ENCODE results near the gene C4orf46.
A peak's percentile ranks its signal among the peaks of the same experiment; 100 is the strongest.
"Not testable (repeated sequence)": the region's sequence is repeated elsewhere in the genome, so short reads cannot be mapped to it uniquely, and the experiment has no call there.

The C4orf46 gene

DNA sequence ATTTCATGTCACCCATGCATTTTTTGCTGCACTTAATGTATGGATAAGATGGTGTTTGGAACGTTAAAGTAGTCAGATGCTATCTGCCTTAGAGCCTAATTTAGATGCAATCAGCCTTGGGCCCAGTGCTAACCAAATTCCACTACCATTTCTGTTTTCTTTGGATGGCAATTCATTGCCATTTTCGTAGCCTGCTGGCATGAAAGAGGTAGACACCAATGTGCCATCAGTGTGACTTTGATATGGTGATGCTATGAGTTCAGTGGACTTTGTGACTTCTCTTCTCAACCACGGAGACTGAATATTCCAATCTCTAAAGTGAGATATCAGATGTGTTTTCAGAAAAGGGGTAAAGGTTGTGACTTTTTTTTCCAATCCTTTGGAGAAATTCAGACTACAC lies 1.9 kb upstream of the C4orf46 start:
- H3K4me1 ChIP-seq (ENCODE audit: control insufficient read depth, insufficient read depth, low read length), result no peaks in the 10 kb centered on the region
- no peak overlapping the region for H3K4me3 ChIP-seq (ENCODE audit: low read length)
- DNase-seq (ENCODE audit: low read depth, low spot score), result no peak
- no peaks in the 10 kb centered on the region for H3K9me3 ChIP-seq (ENCODE audit: control insufficient read depth, insufficient read depth, low read length)
- no peak overlapping the region for H3K27ac ChIP-seq (ENCODE audit: low read length)
- no peaks in the 10 kb centered on the region for H3K27me3 ChIP-seq (ENCODE audit: control insufficient read depth, insufficient read depth, low read length)
- H3K36me3 ChIP-seq (ENCODE audit: control insufficient read depth, insufficient read depth, low read length), result no peaks in the 10 kb centered on the region
- WGBS (ENCODE audit: insufficient coverage, insufficient read length), result no CpG with 5 or more reads among the region's 3 CpGs

DNA sequence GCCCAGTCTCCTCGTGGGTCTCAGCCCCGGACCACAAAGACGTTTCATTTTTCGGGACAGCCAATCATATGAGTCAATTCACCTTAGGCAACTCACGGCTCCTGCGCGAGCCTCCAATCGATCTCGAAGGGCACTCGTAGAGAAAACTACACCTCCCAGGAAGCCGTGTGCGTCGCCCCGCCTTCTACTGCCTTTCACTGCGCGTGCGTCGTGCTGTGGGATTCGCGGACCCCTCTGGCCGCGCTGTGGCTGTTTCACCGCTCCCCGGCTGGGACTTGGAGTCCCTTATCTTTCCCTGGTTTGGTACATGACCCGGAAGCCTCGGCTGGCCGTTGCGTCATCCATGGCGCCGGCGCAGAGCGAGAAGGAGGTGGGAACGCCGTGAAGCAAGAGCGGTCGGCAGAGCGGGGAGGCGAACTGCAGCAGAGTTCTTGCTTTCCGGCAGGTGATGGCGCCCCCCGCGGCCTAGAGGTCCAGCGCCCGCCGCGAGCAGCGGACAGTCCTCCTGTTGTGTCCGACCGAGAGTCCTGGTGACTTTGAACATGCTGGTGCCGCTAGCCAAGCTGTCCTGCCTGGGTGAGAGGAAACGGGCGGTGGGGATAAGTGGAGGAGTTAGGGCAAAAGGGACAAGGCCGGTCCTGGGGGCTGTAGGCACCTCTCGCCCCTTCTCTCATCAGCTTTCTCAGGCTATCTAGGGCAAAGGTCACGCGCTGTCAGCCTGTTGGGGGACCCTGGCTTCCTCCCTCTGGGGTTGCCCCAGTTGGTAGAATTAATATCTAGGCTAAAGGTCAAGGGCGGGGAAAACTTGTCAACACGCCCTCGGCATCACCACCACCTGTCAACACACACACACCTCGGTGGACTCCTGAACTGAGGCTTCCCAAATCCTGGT lies 474 bp upstream of the C4orf46 start, which contains the start of gene ETFDH:
Gene ETFDH (plus strand): TSS at position 382 of the 892 bp plus-strand sequence. CDS start 161 bp downstream, at position 543.
- no peak within 1 kb of the TSS for H3K27ac ChIP-seq (ENCODE audit: low read length)
- H3K27me3 ChIP-seq (ENCODE audit: control insufficient read depth, insufficient read depth, low read length), result no peaks in the 10 kb centered on the region
- H3K4me1 ChIP-seq (ENCODE audit: control insufficient read depth, insufficient read depth, low read length), result no peaks in the 10 kb centered on the region
- peak; percentile 95 for DNase-seq (ENCODE audit: low read depth, low spot score)
- no peaks in the 10 kb centered on the region for H3K9me3 ChIP-seq (ENCODE audit: control insufficient read depth, insufficient read depth, low read length)
- no peaks in the 10 kb centered on the region for H3K36me3 ChIP-seq (ENCODE audit: control insufficient read depth, insufficient read depth, low read length)
- peak within 1 kb of the TSS; percentile 69 for H3K4me3 ChIP-seq (ENCODE audit: low read length)
- WGBS (ENCODE audit: insufficient coverage, insufficient read length), result no CpG with 5 or more reads among the region's 60 CpGs

DNA sequence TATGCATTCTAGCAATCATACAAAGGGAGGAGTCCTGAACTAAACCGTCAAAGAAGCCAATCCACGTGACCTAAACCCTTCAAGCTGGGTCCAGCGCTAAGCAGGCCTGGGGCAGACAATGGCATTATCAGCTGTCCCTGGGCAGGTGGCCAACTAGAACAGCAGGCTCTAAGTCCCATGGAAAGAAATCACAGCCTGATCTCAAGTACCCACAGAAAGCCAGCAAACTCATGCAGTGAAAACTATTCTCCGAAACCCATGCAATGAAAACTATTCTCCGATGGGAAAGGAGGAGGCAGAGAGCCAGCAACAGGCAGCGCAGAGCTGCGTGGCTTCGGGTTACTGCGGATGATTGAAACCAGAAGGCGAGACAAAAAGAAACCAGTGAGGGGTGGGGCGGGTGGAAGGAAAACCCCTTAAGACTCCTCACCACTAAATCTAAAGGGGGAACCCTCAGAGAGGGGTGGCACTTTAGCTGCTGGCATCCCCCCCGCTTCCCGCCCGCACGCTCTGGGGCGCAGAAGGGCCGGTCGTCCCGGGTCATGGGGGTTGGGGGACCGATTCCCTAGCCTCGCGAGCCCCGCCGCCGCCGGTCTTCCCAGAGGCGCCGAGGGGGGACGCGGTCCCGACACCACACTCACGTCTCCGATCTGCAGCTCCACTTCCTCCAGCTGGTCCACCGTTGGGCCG lies 567 bp downstream of the C4orf46 start:
- no peaks in the 10 kb centered on the region for H3K27me3 ChIP-seq (ENCODE audit: control insufficient read depth, insufficient read depth, low read length)
- H3K4me1 ChIP-seq (ENCODE audit: control insufficient read depth, insufficient read depth, low read length), result no peaks in the 10 kb centered on the region
- no peaks in the 10 kb centered on the region for H3K9me3 ChIP-seq (ENCODE audit: control insufficient read depth, insufficient read depth, low read length)
- WGBS (ENCODE audit: insufficient coverage, insufficient read length), result no CpG with 5 or more reads among the region's 35 CpGs
- H3K27ac ChIP-seq (ENCODE audit: low read length), result no peak overlapping the region
- no peaks in the 10 kb centered on the region for H3K36me3 ChIP-seq (ENCODE audit: control insufficient read depth, insufficient read depth, low read length)
- peak overlapping the region; percentile 69 for H3K4me3 ChIP-seq (ENCODE audit: low read length)
- DNase-seq (ENCODE audit: low read depth, low spot score), result no peak

DNA sequence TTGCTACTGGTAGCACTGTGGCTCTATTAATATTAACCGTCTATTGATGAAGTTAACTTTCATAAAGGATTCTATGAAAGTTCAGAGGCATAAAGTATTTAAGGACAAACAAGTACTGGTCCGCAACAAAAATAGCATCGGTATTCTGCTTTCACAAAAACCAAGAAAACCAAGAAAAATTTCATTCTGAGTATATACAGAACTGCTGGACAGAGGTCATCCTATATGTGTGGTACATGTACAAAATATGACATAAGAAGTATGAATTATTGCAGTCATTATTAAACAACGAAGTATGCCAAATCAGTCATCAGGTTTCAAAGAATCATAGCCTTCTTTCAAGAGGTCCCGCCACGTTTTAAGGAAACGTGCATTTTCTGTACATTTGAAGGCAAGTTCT lies 2.4 kb downstream of the C4orf46 start:
- H3K27ac ChIP-seq (ENCODE audit: low read length), result no peak overlapping the region
- DNase-seq (ENCODE audit: low read depth, low spot score), result no peak
- no peaks in the 10 kb centered on the region for H3K27me3 ChIP-seq (ENCODE audit: control insufficient read depth, insufficient read depth, low read length)
- no peaks in the 10 kb centered on the region for H3K9me3 ChIP-seq (ENCODE audit: control insufficient read depth, insufficient read depth, low read length)
- no peaks in the 10 kb centered on the region for H3K36me3 ChIP-seq (ENCODE audit: control insufficient read depth, insufficient read depth, low read length)
- no peak overlapping the region for H3K4me3 ChIP-seq (ENCODE audit: low read length)
- H3K4me1 ChIP-seq (ENCODE audit: control insufficient read depth, insufficient read depth, low read length), result no peaks in the 10 kb centered on the region
- no CpG with 5 or more reads among the region's 7 CpGs for WGBS (ENCODE audit: insufficient coverage, insufficient read length)

DNA sequence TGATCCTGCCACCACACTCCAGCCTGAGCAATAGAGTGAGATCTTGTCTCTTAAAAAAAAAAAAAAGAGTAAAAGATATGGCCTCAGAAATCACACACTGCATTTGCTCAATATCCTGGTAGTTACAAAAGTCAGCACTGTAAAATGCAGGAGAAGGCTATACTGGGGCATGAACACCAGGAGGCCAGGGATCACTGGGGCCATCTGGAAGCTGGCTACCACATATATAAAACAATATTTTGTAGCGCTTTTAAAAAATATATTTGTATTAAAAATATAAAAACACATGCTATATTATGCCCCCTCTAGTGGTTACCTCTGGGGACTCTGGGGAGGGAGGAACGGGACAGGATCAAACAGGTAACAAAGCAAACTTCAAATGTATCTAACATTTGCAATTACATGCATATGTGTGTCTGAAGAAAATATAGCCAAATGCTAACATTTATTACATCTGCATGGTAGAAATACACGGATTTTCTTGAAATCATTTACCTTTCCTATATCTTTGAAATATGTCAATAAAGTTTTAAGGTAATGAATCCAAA lies 4.0 kb downstream of the C4orf46 start:
- no peaks in the 10 kb centered on the region for H3K4me1 ChIP-seq (ENCODE audit: control insufficient read depth, insufficient read depth, low read length)
- no peaks in the 10 kb centered on the region for H3K9me3 ChIP-seq (ENCODE audit: control insufficient read depth, insufficient read depth, low read length)
- no peak overlapping the region for H3K27ac ChIP-seq (ENCODE audit: low read length)
- WGBS (ENCODE audit: insufficient coverage, insufficient read length), result no CpG with 5 or more reads among the region's 3 CpGs
- no peak overlapping the region for H3K4me3 ChIP-seq (ENCODE audit: low read length)
- DNase-seq (ENCODE audit: low read depth, low spot score), result no peak
- H3K36me3 ChIP-seq (ENCODE audit: control insufficient read depth, insufficient read depth, low read length), result no peaks in the 10 kb centered on the region
- no peaks in the 10 kb centered on the region for H3K27me3 ChIP-seq (ENCODE audit: control insufficient read depth, insufficient read depth, low read length)

DNA sequence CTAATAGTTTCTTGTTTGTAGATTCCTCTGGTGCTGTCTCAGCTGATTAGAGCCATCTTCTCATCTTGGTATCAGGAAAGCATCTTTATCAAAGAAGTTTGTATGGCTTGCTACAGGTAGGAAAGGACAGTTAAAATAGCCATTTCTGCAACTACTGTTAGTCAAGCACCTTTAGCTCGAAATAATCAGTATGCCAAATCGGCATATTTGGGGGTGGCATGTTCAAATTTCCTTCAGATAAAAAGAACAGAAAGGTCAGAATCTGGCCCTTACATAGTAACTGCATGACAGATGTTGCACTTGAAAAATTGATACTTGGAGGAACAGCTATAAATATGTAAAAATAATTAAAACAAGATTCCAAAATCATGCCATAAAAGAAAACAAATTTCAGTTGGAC lies 4.8 kb downstream of the C4orf46 start:
- WGBS (ENCODE audit: insufficient coverage, insufficient read length), result no CpG with 5 or more reads among the region's 2 CpGs
- no peak for DNase-seq (ENCODE audit: low read depth, low spot score)
- Histone ChIP-seq H3K9me3 (ENCODE audit: control insufficient read depth, insufficient read depth, low read length) (no peaks in the 10 kb centered on the region), H3K27ac (ENCODE audit: low read length) (no peak overlapping the region), H3K27me3 (ENCODE audit: control insufficient read depth, insufficient read depth, low read length) (no peaks in the 10 kb centered on the region), H3K4me3 (ENCODE audit: low read length) (no peak overlapping the region), H3K4me1 (ENCODE audit: control insufficient read depth, insufficient read depth, low read length) (no peaks in the 10 kb centered on the region), H3K36me3 (ENCODE audit: control insufficient read depth, insufficient read depth, low read length) (no peaks in the 10 kb centered on the region)

DNA sequence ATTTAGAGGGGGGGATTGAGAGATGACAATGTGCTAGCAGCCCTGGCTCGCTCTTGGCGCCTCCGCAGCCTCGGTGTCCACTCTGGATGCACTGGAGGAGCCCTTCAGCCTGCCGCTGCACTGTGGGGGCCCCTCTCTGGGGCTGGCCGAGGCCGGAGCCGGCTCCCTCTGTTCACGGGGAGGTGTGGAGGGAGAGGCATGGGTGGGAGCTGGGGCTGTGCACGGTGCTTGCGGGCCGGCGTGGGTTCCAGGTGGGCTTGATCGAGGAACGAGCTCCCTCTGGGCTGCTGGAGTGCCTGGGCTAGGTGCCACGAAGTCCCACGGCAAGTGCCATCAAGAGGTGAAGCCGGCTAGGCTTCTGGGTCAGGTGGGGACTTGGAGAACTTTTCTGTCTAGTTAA lies 6.9 kb downstream of the C4orf46 start:
- Histone ChIP-seq H3K27me3 (ENCODE audit: control insufficient read depth, insufficient read depth, low read length) (no peaks in the 10 kb centered on the region), H3K36me3 (ENCODE audit: control insufficient read depth, insufficient read depth, low read length) (no peaks in the 10 kb centered on the region), H3K9me3 (ENCODE audit: control insufficient read depth, insufficient read depth, low read length) (no peaks in the 10 kb centered on the region), H3K27ac (ENCODE audit: low read length) (no peak overlapping the region), H3K4me1 (ENCODE audit: control insufficient read depth, insufficient read depth, low read length) (no peaks in the 10 kb centered on the region), H3K4me3 (ENCODE audit: low read length) (no peak overlapping the region)
- WGBS (ENCODE audit: insufficient coverage, insufficient read length), result no CpG with 5 or more reads among the region's 18 CpGs
- no peak for DNase-seq (ENCODE audit: low read depth, low spot score)

DNA sequence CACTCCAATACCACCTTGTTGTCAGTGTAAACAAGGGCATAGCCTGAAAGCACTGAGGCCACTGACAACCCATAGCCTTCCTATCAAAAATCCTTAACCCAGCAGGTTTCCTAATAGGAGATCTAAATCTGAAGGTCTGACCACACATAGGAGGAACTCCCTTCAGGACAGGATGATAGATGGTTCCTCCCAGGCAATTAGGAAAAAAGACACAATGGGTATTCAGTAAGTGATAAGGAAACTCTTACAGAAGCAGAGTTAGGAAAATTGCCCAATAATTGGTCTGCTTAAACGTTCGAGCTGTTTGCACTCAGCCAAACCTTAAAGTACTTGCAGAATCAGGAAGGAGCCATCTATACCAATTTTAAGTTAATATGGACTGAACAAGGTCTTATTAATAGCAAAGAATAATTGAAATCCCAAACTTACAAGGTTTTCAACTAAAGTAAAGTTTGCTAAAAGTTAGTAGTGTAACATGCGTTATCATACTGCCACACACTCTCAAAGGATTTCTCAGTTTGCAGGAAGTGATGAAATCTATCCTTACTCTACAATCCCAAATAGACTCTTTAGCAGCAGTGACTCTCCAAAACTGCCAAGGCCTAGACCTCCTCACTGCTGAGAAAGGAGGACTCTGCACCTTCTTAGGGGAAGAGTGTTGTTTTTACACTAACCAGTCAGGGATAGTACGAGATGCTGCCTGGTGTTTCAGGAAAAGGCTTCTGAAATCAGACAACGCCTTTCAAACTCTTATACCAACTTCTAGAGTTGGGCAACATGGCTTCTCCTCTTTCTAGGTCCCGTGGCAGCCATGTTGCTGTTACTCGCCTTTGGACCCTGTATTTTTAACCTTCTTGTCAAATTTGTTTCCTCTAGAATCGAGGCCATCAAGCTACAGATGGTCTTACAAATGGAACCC lies 7.7 kb downstream of the C4orf46 start:
- not testable (repeated sequence) for H3K27me3 ChIP-seq (ENCODE audit: control insufficient read depth, insufficient read depth, low read length); H3K36me3 ChIP-seq (ENCODE audit: control insufficient read depth, insufficient read depth, low read length); DNase-seq (ENCODE audit: low read depth, low spot score); H3K9me3 ChIP-seq (ENCODE audit: control insufficient read depth, insufficient read depth, low read length); H3K4me1 ChIP-seq (ENCODE audit: control insufficient read depth, insufficient read depth, low read length); H3K27ac ChIP-seq (ENCODE audit: low read length); H3K4me3 ChIP-seq (ENCODE audit: low read length)
- no CpG with 5 or more reads among the region's 8 CpGs for WGBS (ENCODE audit: insufficient coverage, insufficient read length)

DNA sequence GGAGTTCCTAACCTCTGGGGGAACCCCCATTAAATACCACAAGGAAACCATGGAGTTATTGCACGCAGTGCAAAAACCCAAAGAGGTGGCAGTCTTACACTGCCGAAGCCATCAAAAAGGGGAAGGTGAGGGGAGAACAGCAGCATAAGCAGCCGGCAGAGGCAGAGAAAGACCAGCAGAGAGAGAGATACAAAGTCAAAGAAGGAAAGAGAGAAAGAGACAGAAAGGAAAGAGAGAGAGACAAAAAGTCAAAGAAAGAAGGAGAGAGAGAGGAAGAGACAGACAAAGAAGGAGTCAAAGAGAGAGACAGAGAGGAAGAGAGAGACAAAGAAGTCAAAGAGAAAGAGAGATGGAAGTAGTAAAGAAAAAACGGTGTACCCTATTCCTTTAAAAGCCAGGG lies 8.4 kb downstream of the C4orf46 start:
- WGBS (ENCODE audit: insufficient coverage, insufficient read length), result no CpG with 5 or more reads among the region's 4 CpGs
- H3K27ac ChIP-seq (ENCODE audit: low read length); H3K27me3 ChIP-seq (ENCODE audit: control insufficient read depth, insufficient read depth, low read length); DNase-seq (ENCODE audit: low read depth, low spot score); H3K36me3 ChIP-seq (ENCODE audit: control insufficient read depth, insufficient read depth, low read length); H3K4me1 ChIP-seq (ENCODE audit: control insufficient read depth, insufficient read depth, low read length); H3K9me3 ChIP-seq (ENCODE audit: control insufficient read depth, insufficient read depth, low read length); H3K4me3 ChIP-seq (ENCODE audit: low read length): not testable (repeated sequence)

DNA sequence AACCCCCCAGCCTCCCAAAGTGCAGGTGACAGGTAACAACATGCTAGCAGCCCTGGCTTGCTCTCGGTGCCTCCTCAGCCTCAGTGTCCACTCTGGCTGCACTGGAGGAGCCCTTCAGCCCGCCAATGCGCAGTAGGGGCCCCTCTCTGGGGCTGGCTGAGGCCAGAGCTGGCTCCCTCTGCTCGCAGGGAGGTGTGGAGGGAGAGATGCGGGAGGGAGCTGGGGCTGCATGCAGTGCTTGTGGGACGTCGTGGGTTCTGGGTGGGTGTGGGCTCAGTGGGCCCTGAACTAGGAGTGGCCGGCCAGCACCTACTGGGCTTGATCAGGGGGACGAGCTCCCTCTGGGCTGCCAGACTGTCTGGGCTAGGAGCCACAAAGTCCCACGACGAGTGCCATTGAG lies 14.4 kb downstream of the C4orf46 start:
- no peaks in the 10 kb centered on the region for H3K27me3 ChIP-seq (ENCODE audit: control insufficient read depth, insufficient read depth, low read length)
- WGBS (ENCODE audit: insufficient coverage, insufficient read length), result no CpG with 5 or more reads among the region's 11 CpGs
- no peak for DNase-seq (ENCODE audit: low read depth, low spot score)
- no peaks in the 10 kb centered on the region for H3K9me3 ChIP-seq (ENCODE audit: control insufficient read depth, insufficient read depth, low read length)
- no peaks in the 10 kb centered on the region for H3K4me1 ChIP-seq (ENCODE audit: control insufficient read depth, insufficient read depth, low read length)
- no peak overlapping the region for H3K27ac ChIP-seq (ENCODE audit: low read length)
- H3K4me3 ChIP-seq (ENCODE audit: low read length), result no peak overlapping the region
- H3K36me3 ChIP-seq (ENCODE audit: control insufficient read depth, insufficient read depth, low read length), result no peaks in the 10 kb centered on the region

Data from iPS DF 6.9 (cell line).